GM12875 (cell line): ENCODE data around the gene KCTD17.

Experiments
- H3K4me3 ChIP-seq: one replicate; pipeline ENCODE4 v1.5.1; 2011; ENCODE audit warnings: low read depth, low read length, control low read depth
- CTCF ChIP-seq: IDR thresholded peaks from 2 replicates; pipeline ENCODE4 v1.5.1; 2011; ENCODE audit warnings: low read depth, mild to moderate bottlenecking, control low read depth, inconsistent platforms, low read length, moderate library complexity, borderline replicate concordance; ENCODE audit not compliant: insufficient read depth

The KCTD17 gene

GRCh38 chr22:37080838-37081237 lies 29.3 kb downstream of the KCTD17 start:
- no peak overlapping the region for H3K4me3 ChIP-seq
- TF ChIP-seq CTCF, result no peak

- H3K4me3 ChIP-seq, result no peak overlapping the region
Observed at GRCh38 chr22:37082251-37082873, 30.8 kb downstream of the KCTD17 start.

GRCh38 chr22:37083914-37084313 lies 32.4 kb downstream of the KCTD17 start:
- no peak for TF ChIP-seq CTCF
- no peak overlapping the region for H3K4me3 ChIP-seq

More at GRCh38 chr22:37082251-37082873, 30.8 kb downstream of the KCTD17 start:
- TF ChIP-seq CTCF, result no peak

DNA sequence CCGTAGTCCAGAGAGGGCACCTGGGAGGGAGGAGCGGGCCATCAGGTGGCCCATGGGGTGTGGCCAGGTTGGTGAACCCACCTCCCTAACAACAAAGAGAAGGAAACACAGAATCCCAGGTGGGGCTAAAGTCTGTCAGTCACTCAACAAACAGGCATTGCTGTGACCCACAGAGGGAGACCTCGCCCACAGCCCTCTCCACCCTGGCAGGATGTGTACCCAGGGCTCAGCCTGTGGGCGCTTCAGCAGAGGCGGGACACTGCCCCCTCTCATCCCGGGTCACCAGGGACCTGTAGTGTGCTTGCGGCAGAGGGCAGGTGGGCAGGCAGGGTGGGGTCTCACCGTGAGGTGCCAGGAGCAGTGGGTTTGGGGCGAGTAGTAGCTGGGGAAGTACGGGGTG lies 32.8 kb downstream of the KCTD17 start:
- no peak for TF ChIP-seq CTCF
- H3K4me3 ChIP-seq, result no peak overlapping the region

DNA sequence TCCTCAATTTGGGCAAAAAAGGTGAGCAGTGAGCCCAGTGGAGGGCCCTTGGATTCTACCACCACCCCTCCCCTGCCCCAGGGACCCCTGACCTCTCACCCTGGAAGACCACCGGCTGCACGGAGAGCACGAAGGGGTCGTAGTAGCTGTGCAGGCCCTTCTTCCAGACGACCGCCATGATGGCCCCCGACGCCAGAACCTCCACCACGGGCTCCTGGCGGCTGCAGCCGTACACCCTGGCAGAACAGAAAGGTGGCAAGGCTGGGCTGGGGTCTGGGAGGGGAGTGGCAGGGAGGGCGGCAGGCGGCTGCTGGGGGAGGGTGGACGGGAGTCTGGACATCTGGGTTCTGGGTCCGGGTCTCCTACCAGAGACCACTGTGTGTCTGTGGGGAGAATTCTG lies 34.6 kb downstream of the KCTD17 start:
- no peak for TF ChIP-seq CTCF
- no peak overlapping the region for H3K4me3 ChIP-seq

DNA sequence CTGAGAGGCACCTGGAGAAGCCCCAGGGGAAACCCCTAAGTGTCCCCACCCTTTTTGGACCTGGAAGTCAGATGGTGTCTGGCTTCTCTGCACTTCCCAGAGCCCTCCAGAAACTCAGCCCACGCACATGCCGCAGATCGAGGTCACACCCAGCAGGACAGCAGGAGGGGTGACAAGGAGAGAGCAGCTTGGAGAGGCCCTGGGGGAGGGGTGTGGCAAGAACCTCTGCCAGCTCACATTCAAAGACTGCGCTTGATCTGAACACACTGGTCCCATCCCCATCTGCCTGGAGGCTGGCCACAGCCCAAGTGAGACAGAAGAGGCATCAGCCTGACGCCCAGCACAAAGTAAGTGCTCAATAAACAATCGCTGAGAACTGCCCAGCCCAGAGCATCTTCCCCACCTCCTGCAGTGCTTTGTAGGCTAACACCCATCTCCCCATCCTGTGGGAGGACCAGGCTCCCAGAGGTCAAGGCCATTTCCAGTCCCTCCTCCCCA lies 36.6 kb downstream of the KCTD17 start:
- no peak for TF ChIP-seq CTCF
- H3K4me3 ChIP-seq, result no peak overlapping the region

- no peak for TF ChIP-seq CTCF
- H3K4me3 ChIP-seq, result no peak overlapping the region
Observed at GRCh38 chr22:37088750-37089408, 37.3 kb downstream of the KCTD17 start.
